GM12878 (cell line): ENCODE measurements around the gene ARHGEF37. TPM values are rescaled to one million over a fixed set of nuclear protein-coding genes. Genes with fewer than 3 reads are reported as not detected.

Source experiments
- ATAC-seq: fragments of 200-7000 bp; cut with Tn5 transposase; 3 replicates; pipeline ENCODE4 v1.9.1; 2020; ENCODE audit warnings: mild to moderate bottlenecking, moderate library complexity
- BruUV-seq: library from RNA; stranded (reverse); fragments of 400-500 nt; replicated peaks from 2 replicates; lab custom pipeline; 2021; lab: Mats Ljungman, UMichigan
- CTCF ChIA-PET: fragments of 300-600 bp; sonication (Branson Sonifier 250); formaldehyde crosslinking; extraction: SDS; loops from one replicate; lab custom pipeline; 2021; ENCODE audit warnings: inconsistent platforms; lab: Yijun Ruan, JAX
- POLR2A ChIA-PET: fragments of 350-600 bp; formaldehyde crosslinking; extraction: SDS; loops from one replicate; lab custom pipeline; 2021; ENCODE audit warnings: inconsistent platforms; lab: Charles Lee
- RAD21 ChIA-PET: fragments of 300-600 bp; sonication (Branson Sonifier 250); formaldehyde crosslinking; loops from one replicate; lab custom pipeline; 2023; ENCODE audit warnings: antibody characterized with exemption; ENCODE audit not compliant: unreplicated experiment; lab: Charles Lee
- SMC1A ChIA-PET: fragments of 300-600 bp; sonication (Branson Sonifier 250); formaldehyde crosslinking; loops from one replicate; lab custom pipeline; 2023; ENCODE audit not compliant: unreplicated experiment, uncharacterized antibody; lab: Charles Lee
- DNase-seq: peaks from one replicate; pipeline ENCODE4 v3.0.0-alpha.2; 2011; ENCODE audit warnings: low read depth, low spot score
- FAIRE-seq: peaks from 3 replicates; lab custom pipeline; 2011; peaks lifted over from hg19 to GRCh38; lab: Jason Lieb, UNC
- H2AFZ ChIP-seq: 2 replicates; pipeline ENCODE4 v1.6.0; 2011; ENCODE audit warnings: low read depth, low read length, control low read depth; ENCODE audit not compliant: control insufficient read depth
- H3K27ac ChIP-seq: 2 replicates; pipeline ENCODE4 v1.5.1; 2011; ENCODE audit warnings: control low read depth; ENCODE audit not compliant: control insufficient read depth, insufficient read depth
- H3K27me3 ChIP-seq, 2 experiments: replicated peaks in 1 of 2; 2 replicates each; pipeline versions ENCODE4 v1.6.0 to v1.6.1; 2011; ENCODE audit warnings: low read length in 1 of 2; ENCODE audit not compliant: control insufficient read depth in 2 of 2, insufficient read depth in 2 of 2
- H3K36me3 ChIP-seq, 2 experiments: 2 replicates each; pipeline ENCODE4 v1.5.1; 2011; ENCODE audit warnings: low read length in 1 of 2; ENCODE audit not compliant: control insufficient read depth in 2 of 2, insufficient read depth in 2 of 2
- H3K4me1 ChIP-seq: 2 replicates; pipeline ENCODE4 v1.6.1; 2011; ENCODE audit warnings: mild to moderate bottlenecking, low read length, moderate library complexity, mixed read lengths; ENCODE audit not compliant: control insufficient read depth, insufficient read depth
- H3K4me2 ChIP-seq: 2 replicates; pipeline ENCODE4 v1.6.0; 2011; ENCODE audit warnings: control low read depth; ENCODE audit not compliant: control insufficient read depth, insufficient read depth
- H3K4me3 ChIP-seq: fragments of 200-600 bp; sonication (generic); 2 replicates; pipeline ENCODE4 v1.5.1; 2016
- H3K79me2 ChIP-seq: 2 replicates; pipeline ENCODE4 v1.6.0; 2011; ENCODE audit warnings: low read length; ENCODE audit not compliant: control insufficient read depth, insufficient read depth
- H3K9ac ChIP-seq: 2 replicates; pipeline ENCODE4 v1.8.0; 2011; ENCODE audit warnings: low read length, control low read depth, mixed read lengths; ENCODE audit not compliant: control insufficient read depth, insufficient read depth
- H3K9me3 ChIP-seq: replicated peaks from 3 replicates; pipeline ENCODE4 v1.5.1; 2011; ENCODE audit warnings: mild to moderate bottlenecking, low read length; ENCODE audit not compliant: control insufficient read depth, insufficient read depth
- H4K20me1 ChIP-seq: 2 replicates; pipeline ENCODE4 v1.6.0; 2011; ENCODE audit not compliant: control insufficient read depth, insufficient read depth
- CBFB ChIP-seq: IDR thresholded peaks from 2 replicates; pipeline ENCODE4 v1.6.1; 2016; ENCODE audit warnings: antibody characterized with exemption, low read depth
- CHD4 ChIP-seq: fragments of 200-600 bp; sonication (generic); IDR thresholded peaks from 2 replicates; pipeline ENCODE4 v1.6.1; 2016; ENCODE audit warnings: mild to moderate bottlenecking
- HDAC2 ChIP-seq: fragments of 200-600 bp; sonication (generic); IDR thresholded peaks from 2 replicates; pipeline ENCODE4 v1.6.1; 2017
- JUND ChIP-seq: IDR thresholded peaks from 2 replicates; pipeline ENCODE4 v1.6.1; 2012; ENCODE audit warnings: low read depth, mild to moderate bottlenecking, low read length, improper control_type of control experiment, moderate library complexity
- NFIC ChIP-seq: IDR thresholded peaks from 2 replicates; pipeline ENCODE4 v1.6.1; 2012; ENCODE audit warnings: low read depth, mild to moderate bottlenecking, inconsistent platforms, low read length, moderate library complexity
- SIN3A ChIP-seq: IDR thresholded peaks from 2 replicates; pipeline ENCODE4 v1.6.1; 2012; ENCODE audit warnings: low read depth, low read length, improper control_type of control experiment
- SMAD5 ChIP-seq: IDR thresholded peaks from 2 replicates; pipeline ENCODE4 v1.6.1; 2016; ENCODE audit warnings: antibody characterized with exemption, low read depth
- YY1 ChIP-seq: IDR thresholded peaks from 2 replicates; pipeline ENCODE4 v1.6.1; 2011; ENCODE audit warnings: low read depth, mild to moderate bottlenecking, low read length
- WGBS: methylation state at CpG from one replicate; pipeline ENCODE4 v1.1.6; 2016; ENCODE audit warnings: low lambda C conversion rate; ENCODE audit not compliant: insufficient replicate concordance, insufficient coverage; ENCODE audit errors: missing lambda C conversion rate; 5-methylcytosine and 5-hydroxymethylcytosine counted together
- in situ Hi-C: fragments of 300-500 bp; cut with MboI; formaldehyde crosslinking; loops from 9 replicates; pipeline ENCODE4 v1.14.3; 2018; ENCODE audit warnings: mixed read lengths
- intact Hi-C: fragments of 100-400 bp; cut with micrococcal nuclease; formaldehyde crosslinking; loops from one replicate; pipeline ENCODE4 v1.14.2; 2022; ENCODE audit not compliant: unreplicated experiment
- polyA plus RNA-seq, 11 experiments: library from polyadenylated mRNA; depleted of rRNA in 4 of 11; unstranded in 6 of 11; stranded (reverse) in 5 of 11; fragments of >200 nt; fragmentation: Nextera tagmentation in 4 of 11; fragmentation: Illumina TruSeq in 1 of 11; extraction: Ambion mirVana in 4 of 11; extraction: Trizol in 1 of 11; gene quantifications; 1 replicate in 1 of 11; 2 replicates in 10 of 11; pipeline versions ENCODE4 v1.2.1 to v1.2.3, GENCODE V29; 2011 to 2016; ENCODE audit warnings: inconsistent platforms in 2 of 11, missing spikeins in 2 of 11, low read depth in 1 of 11
- total RNA-seq, 4 experiments: library from RNA; depleted of rRNA in 3 of 4; stranded (reverse); fragments of >200 nt in 3 of 4; fragmentation: Illumina TruSeq in 1 of 4; extraction: Trizol in 1 of 4; gene quantifications; 2 replicates each; pipeline versions ENCODE4 v1.2.1 to v1.2.3, GENCODE V29; 2013 to 2021
- TF ChIP-seq, protein P1 (sequence below): fragments of 450-650 bp; IDR thresholded peaks from 2 replicates; pipeline ENCODE4 v1.6.1; 2017; ENCODE audit warnings: antibody characterized with exemption, mild to moderate bottlenecking, moderate library complexity
- TF ChIP-seq, protein P2 (sequence below): fragments of 450-650 bp; formaldehyde crosslinking; IDR thresholded peaks from 2 replicates; pipeline ENCODE4 v1.4.0; 2020; ENCODE audit warnings: mild to moderate bottlenecking, moderate library complexity
- TF ChIP-seq, protein P3 (sequence below), 3 experiments: IDR thresholded peaks in 2 of 3; conservative IDR thresholded peaks in 1 of 3; 2 replicates each; pipeline ENCODE4 v1.5.1; 2011; ENCODE audit warnings: low read depth in 3 of 3, low read length in 3 of 3, mild to moderate bottlenecking in 3 of 3, control low read depth in 2 of 3, moderate library complexity in 2 of 3, inconsistent platforms in 1 of 3, mixed read lengths in 1 of 3; ENCODE audit not compliant: control insufficient read depth in 2 of 3, insufficient read depth in 1 of 3; ENCODE audit errors: extremely low read depth in 1 of 3
- TF ChIP-seq, protein P4 (sequence below): fragments of 450-650 bp; IDR thresholded peaks from 2 replicates; pipeline ENCODE4 v1.6.1; 2014; ENCODE audit warnings: mild to moderate bottlenecking

ARHGEF37 gene
- total and polyA plus RNA-seq, 10 of the 15 experiments (the other 5 are each of a cell fraction or from before 2014, with no cell fraction given): 0.16 to 1.1 (median 0.63) TPM

DNA sequence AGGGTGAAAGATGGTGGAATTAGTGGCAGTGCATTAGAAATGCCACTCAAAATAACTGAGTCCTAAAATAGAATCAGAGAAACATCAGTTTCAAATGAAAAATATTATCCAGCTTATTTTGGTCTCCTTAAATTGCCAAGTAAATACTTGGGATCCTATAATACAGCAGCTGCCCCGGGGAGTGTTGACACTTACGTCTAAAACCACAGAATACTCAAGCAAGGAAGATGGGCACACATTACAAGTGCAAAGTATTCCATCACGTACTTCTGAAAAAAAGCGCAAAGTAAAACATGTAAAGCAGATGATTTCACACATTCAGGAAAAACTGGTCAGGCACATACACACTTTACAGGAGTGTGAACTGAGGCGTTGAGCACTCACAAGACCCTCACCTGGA, 2.4 kb upstream of the ARHGEF37 start (continued):
- no peak for TF ChIP-seq SIN3A
- TF ChIP-seq CBFB: no peak
- TF ChIP-seq, protein P1, sequence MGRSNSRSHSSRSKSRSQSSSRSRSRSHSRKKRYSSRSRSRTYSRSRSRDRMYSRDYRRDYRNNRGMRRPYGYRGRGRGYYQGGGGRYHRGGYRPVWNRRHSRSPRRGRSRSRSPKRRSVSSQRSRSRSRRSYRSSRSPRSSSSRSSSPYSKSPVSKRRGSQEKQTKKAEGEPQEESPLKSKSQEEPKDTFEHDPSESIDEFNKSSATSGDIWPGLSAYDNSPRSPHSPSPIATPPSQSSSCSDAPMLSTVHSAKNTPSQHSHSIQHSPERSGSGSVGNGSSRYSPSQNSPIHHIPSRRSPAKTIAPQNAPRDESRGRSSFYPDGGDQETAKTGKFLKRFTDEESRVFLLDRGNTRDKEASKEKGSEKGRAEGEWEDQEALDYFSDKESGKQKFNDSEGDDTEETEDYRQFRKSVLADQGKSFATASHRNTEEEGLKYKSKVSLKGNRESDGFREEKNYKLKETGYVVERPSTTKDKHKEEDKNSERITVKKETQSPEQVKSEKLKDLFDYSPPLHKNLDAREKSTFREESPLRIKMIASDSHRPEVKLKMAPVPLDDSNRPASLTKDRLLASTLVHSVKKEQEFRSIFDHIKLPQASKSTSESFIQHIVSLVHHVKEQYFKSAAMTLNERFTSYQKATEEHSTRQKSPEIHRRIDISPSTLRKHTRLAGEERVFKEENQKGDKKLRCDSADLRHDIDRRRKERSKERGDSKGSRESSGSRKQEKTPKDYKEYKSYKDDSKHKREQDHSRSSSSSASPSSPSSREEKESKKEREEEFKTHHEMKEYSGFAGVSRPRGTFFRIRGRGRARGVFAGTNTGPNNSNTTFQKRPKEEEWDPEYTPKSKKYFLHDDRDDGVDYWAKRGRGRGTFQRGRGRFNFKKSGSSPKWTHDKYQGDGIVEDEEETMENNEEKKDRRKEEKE: no peak
- TF ChIP-seq SMAD5: no peak
- TF ChIP-seq JUND: no peak

DNA sequence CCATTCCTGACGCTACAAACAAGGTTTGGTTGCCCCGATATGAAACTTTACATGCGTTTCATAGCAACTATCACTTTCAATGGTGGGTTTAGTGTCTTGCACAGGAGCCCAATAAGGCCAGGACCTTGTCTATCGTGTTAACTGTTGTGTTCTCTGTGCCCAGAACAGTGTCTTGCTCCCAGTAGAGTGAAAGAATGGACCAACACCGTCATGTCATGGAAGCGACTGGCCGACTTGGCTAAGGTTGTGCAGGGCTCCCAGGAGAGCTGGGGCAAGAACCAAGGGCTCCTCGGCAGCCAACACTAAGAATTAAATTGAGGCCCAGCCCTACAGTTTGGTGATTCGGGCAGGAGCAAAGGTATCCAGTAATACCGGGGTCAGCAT, 498 bp upstream of the ARHGEF37 start:
- Histone ChIP-seq H2AFZ (peak overlapping the region; percentile 25; the same call in 1 of the 2 replicates), H3K36me3 (no peaks in the 10 kb centered on the region), H3K4me1 (peaks cover 9% of the 10 kb centered on the region), H4K20me1 (no peaks in the 10 kb centered on the region), H3K9me3 (no peaks in the 10 kb centered on the region), H3K4me2 (peak overlapping the region; percentile 82), H3K9ac (no peak overlapping the region), H3K4me3 (no peak overlapping the region; the same call in 1 of the 2 replicates), H3K27me3 (peaks cover 0 to 2% of the 10 kb centered on the region in 2 experiments; a peak in 2 of 4 replicates), H3K79me2 (no peaks in the 10 kb centered on the region), H3K27ac (no peak overlapping the region)
- 42% methylated on average over 10 of the region's 10 CpGs for WGBS
- no peak for DNase-seq
- ChIA-PET SMC1A (interaction anchor here (1.7 kb wide), 1 partner anchor 10 kb away, joined by 5 read pairs; no protein-coding TSS in a partner anchor), RAD21 (no interaction called here), POLR2A (no interaction called here), CTCF (interaction anchor here (1.5 to 8.2 kb wide), 2 partner anchors 11 to 37 kb away, joined by 3 to 31 read pairs; no protein-coding TSS in a partner anchor)
- in situ Hi-C loops (no loop called here), intact Hi-C loops (no loop called here)
- TF ChIP-seq, protein P2, sequence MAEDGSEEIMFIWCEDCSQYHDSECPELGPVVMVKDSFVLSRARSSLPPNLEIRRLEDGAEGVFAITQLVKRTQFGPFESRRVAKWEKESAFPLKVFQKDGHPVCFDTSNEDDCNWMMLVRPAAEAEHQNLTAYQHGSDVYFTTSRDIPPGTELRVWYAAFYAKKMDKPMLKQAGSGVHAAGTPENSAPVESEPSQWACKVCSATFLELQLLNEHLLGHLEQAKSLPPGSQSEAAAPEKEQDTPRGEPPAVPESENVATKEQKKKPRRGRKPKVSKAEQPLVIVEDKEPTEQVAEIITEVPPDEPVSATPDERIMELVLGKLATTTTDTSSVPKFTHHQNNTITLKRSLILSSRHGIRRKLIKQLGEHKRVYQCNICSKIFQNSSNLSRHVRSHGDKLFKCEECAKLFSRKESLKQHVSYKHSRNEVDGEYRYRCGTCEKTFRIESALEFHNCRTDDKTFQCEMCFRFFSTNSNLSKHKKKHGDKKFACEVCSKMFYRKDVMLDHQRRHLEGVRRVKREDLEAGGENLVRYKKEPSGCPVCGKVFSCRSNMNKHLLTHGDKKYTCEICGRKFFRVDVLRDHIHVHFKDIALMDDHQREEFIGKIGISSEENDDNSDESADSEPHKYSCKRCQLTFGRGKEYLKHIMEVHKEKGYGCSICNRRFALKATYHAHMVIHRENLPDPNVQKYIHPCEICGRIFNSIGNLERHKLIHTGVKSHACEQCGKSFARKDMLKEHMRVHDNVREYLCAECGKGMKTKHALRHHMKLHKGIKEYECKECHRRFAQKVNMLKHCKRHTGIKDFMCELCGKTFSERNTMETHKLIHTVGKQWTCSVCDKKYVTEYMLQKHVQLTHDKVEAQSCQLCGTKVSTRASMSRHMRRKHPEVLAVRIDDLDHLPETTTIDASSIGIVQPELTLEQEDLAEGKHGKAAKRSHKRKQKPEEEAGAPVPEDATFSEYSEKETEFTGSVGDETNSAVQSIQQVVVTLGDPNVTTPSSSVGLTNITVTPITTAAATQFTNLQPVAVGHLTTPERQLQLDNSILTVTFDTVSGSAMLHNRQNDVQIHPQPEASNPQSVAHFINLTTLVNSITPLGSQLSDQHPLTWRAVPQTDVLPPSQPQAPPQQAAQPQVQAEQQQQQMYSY: no peak
- TF ChIP-seq, protein P3, sequence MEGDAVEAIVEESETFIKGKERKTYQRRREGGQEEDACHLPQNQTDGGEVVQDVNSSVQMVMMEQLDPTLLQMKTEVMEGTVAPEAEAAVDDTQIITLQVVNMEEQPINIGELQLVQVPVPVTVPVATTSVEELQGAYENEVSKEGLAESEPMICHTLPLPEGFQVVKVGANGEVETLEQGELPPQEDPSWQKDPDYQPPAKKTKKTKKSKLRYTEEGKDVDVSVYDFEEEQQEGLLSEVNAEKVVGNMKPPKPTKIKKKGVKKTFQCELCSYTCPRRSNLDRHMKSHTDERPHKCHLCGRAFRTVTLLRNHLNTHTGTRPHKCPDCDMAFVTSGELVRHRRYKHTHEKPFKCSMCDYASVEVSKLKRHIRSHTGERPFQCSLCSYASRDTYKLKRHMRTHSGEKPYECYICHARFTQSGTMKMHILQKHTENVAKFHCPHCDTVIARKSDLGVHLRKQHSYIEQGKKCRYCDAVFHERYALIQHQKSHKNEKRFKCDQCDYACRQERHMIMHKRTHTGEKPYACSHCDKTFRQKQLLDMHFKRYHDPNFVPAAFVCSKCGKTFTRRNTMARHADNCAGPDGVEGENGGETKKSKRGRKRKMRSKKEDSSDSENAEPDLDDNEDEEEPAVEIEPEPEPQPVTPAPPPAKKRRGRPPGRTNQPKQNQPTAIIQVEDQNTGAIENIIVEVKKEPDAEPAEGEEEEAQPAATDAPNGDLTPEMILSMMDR (IDR thresholded peaks at IDR 0.05 in 2 of 3, conservative IDR thresholded peaks at IDR 0.05 in 1 of 3; ENCODE audit: control insufficient read depth in 2 of 3, extremely low read depth in 1 of 3, insufficient read depth in 1 of 3, low read depth in 3 of 3, low read length in 3 of 3): no peak
- TF ChIP-seq YY1 (no peak), CHD4 (no peak), NFIC (no peak), HDAC2 (no peak)
- TF ChIP-seq, protein P4, sequence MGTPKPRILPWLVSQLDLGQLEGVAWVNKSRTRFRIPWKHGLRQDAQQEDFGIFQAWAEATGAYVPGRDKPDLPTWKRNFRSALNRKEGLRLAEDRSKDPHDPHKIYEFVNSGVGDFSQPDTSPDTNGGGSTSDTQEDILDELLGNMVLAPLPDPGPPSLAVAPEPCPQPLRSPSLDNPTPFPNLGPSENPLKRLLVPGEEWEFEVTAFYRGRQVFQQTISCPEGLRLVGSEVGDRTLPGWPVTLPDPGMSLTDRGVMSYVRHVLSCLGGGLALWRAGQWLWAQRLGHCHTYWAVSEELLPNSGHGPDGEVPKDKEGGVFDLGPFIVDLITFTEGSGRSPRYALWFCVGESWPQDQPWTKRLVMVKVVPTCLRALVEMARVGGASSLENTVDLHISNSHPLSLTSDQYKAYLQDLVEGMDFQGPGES: no peak
- no TSS peak for BruUV-seq
- no peak for ATAC-seq
- FAIRE-seq: peak; percentile 73
